Hepatic stellate cell (primary cell): ENCODE measurements around the gene PRKAG1.

Source experiments
- DNase-seq: peaks from one replicate; pipeline ENCODE4 v3.0.0; 2011; ENCODE audit warnings: low spot score

PRKAG1 gene

DNA sequence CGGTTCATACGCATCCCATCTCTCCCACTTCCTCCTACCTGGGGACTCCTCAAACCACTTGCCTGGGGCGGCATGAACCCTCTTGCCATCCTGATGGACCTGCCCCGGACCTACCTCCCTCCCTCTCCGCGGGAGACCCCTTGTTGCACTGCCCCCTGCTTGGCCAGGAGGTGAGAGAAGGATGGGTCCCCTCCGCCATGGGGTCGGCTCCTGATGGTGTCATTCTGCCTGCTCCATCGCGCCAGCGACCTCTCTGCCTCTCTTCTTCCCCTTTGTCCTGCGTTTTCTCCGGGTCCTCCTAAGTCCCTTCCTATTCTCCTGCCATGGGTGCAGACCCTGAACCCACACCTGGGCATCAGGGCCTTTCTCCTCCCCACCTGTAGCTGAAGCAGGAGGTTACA, 36.8 kb downstream of the PRKAG1 start:
- DNase-seq, result no peak

DNA sequence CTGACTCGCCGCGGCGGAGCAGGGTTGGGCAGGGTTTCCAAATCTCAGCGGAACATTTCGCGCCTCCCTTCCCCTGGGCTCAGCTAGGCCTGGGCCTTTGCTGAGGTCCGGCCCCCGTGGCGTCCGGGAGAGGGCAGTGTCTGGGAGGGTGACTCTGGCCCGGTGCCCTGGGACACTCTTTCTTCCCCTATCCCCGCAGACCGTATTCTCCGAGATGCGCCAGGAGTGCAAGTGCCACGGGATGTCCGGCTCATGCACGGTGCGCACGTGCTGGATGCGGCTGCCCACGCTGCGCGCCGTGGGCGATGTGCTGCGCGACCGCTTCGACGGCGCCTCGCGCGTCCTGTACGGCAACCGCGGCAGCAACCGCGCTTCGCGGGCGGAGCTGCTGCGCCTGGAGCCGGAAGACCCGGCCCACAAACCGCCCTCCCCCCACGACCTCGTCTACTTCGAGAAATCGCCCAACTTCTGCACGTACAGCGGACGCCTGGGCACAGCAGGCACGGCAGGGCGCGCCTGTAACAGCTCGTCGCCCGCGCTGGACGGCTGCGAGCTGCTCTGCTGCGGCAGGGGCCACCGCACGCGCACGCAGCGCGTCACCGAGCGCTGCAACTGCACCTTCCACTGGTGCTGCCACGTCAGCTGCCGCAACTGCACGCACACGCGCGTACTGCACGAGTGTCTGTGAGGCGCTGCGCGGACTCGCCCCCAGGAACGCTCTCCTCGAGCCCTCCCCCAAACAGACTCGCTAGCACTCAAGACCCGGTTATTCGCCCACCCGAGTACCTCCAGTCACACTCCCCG, 37.4 kb downstream of the PRKAG1 start:
- DNase-seq, result peak; percentile 63

DNA sequence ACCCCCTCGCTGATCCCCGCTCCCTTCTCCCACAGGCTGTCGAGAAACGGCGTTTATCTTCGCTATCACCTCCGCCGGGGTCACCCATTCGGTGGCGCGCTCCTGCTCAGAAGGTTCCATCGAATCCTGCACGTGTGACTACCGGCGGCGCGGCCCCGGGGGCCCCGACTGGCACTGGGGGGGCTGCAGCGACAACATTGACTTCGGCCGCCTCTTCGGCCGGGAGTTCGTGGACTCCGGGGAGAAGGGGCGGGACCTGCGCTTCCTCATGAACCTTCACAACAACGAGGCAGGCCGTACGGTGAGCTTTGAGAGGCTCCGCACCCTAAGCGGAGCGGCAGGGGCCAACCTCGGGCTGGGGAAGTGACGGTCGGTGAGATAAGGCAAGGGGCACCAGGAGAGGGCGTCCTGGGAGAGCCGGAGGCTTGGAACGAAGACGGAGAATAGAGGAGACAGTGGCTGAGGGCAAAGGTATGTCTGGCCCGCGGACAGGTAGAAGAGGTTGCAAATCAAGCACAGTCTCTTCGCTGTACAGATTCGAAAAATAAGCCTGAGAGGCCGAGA, 38.1 kb downstream of the PRKAG1 start:
- no peak for DNase-seq

DNA sequence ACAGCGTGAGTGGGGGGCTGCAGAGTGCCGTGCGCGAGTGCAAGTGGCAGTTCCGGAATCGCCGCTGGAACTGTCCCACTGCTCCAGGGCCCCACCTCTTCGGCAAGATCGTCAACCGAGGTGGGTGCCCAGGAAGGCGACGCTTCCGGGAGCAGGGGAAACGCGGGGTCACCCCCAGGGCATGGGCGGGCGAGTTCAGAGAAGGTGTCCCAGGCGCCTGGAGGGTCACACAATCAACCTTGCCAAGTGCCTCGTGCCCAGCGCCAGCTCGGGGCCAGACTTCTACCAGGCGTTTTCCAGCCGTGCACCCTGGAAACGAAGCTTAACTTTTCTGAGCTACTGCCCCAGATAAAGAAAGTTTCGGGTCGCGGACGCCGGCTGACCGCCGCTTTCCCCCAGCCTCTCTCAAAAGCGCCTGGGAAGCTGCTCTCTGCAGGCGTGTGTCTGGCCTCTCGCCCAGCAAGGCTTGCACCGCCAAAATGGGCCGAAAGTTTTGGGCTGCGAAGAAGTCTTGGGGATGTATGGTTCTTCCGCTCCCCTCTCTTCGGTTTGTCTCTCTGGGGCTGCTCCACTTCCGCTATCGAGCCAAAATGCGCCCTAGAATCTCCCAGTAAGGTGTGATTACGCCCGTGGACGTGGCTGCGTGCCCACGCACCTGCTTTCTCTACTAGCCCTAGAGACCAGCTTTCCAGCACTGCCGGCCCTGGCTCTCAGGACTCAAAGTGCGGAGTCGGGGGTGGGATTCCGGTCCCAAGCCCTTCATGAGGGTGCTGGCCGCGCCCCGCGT, 38.8 kb downstream of the PRKAG1 start:
- no peak for DNase-seq

DNA sequence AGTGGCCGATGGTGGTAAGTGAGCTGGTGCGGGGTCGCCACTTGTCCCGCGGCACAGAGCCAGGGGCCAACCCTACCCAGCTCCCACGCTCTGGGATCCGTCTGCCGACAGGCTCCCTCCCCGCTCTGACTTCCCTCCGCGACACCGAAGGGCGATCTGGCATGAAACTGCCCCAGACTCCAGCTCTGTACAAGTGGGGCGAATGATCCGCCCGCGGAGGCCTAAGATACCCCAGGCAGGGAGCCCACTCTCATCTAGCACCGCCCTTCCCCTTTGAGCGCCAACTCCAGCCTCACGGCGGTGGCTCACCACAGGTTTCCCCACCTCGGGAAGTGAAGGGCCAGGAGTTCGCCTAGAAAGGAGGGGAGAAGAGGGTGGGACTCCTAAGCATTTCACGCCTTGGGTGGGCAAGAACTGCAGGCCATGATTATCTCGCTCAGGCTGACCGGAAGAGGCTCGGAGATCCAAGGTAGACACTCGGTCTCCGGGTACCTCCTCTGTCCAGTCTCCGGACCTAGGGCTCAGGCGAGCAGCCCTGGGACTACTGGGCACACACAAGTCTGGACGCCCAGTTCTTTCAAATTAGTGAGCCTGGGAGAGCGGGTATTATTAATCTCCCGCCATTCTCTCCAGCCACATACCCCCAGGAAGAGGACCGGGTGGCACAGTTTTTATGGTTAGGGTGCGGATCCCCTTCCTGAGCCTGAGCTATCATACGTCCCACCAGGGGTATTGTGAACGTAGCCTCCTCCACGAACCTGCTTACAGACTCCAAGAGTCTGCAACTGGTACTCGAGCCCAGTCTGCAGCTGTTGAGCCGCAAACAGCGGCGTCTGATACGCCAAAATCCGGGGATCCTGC, 39.6 kb downstream of the PRKAG1 start:
- no peak for DNase-seq

DNA sequence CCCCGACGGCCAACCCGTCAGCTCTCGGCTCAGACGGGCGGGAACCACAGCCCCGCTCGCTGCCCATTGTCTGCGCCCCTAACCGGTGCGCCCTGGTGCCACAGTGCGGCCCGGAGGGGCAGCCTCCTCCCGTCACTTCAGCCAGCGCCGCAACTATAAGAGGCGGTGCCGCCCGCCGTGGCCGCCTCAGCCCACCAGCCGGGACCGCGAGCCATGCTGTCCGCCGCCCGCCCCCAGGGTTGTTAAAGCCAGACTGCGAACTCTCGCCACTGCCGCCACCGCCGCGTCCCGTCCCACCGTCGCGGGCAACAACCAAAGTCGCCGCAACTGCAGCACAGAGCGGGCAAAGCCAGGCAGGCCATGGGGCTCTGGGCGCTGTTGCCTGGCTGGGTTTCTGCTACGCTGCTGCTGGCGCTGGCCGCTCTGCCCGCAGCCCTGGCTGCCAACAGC, 40.3 kb downstream of the PRKAG1 start, which contains the start of gene WNT1:
Gene WNT1, plus strand, starts transcription at position 32 of the 450 bp plus-strand sequence. Its CDS starts 329 bp downstream, at position 361.
- DNase-seq, result no peak

DNA sequence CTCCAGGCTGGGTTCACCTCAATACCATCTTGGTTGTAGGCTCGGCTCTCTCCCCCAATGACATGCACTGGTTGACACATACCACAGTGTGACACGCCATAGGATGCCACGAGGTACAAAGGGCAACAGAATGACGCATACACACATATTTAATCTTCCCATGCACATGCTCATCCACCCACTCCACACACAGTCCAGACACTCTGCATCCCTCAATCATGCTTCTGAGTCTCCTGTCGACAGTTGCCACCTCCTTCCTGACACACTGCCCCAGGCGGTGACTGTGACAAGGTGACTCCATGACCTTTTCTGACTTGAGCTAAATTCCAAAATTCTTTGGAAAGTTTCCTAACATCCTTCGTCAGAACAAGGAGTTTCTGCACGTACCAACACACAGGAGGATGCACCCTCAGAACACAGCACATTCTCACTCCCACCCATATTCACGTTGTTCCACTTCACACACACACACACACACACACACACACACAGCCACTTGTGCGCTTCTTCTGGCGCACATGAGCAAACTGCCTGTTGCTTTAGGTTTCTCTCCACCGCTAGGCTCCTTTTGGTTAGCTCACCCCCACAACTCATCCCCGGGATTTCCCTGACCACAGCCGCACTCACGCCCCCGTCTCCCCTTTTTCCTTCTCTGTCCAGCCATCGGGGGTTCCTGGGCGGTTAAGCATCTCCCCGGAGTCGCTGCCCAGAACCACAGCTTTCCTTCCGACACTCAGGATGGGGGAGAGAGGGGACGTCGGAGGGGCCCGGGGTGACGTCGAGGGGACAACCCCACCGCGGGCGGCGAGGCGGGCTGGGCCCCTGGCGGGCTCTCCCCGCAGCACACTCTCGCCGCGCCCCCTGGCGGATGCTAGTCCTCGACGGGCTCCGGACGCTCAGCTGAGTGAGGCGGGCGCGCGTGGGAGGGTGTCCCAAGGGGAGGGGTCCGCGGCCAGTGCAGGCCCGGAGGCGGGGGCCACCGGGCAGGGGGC, 41.0 kb downstream of the PRKAG1 start:
- DNase-seq, result peak; percentile 75

DNA sequence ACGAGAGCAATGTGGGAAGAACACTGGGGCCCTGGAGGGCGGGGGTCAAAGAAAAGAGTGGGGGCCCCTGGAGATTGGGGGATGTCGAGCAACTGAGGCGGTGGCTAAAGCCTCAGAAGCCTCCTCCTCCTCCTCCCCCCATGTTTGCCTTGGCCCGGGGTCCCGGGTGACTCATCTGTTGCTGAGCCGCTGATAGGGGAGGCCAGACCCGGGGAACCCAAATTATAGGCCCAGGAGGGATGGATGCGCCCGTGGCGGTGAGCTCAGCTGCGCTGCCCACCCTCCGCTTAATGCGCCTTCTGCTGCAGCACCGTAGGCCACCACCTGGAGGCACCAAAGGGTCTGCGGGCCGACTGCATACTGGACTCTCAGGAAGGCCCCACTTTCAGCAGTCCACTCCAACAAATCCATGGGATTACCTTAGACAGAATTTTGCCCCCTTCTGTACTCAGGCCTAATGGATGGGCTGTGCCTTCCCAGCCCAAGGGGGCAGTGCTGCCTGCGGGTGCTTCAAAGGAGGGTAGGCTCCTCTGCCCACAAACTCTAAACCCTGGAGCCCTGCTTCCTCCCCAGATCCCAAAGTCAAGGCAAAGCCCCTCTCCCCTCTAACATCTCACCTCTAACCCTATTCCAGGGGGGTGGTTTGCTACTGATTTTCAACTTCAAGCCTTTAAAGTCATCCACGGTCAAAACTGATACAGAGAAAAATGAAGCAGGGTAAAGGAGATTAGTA, 44.5 kb downstream of the PRKAG1 start:
- peak; percentile 74 for DNase-seq

DNA sequence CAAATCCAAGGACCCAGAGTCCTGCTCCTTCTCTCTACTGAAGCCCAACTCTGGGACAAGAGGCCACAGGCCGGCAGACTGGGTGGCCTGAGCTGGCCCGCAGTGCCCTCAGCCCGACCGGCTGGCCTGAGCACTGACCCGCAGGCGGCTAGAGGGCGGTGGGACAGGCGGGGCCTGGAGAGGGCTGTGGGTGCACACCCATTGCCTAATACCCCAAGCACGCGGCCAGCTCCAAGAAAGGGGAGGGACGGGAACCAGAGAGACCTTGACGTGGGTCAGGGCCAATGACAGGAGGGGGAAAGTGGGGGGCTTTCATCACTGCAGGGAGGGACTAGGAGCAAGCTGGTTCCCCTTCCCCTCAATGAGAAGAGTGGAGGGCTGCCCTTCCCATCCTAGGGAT, 45.0 kb downstream of the PRKAG1 start:
- peak; percentile 44 for DNase-seq

DNA sequence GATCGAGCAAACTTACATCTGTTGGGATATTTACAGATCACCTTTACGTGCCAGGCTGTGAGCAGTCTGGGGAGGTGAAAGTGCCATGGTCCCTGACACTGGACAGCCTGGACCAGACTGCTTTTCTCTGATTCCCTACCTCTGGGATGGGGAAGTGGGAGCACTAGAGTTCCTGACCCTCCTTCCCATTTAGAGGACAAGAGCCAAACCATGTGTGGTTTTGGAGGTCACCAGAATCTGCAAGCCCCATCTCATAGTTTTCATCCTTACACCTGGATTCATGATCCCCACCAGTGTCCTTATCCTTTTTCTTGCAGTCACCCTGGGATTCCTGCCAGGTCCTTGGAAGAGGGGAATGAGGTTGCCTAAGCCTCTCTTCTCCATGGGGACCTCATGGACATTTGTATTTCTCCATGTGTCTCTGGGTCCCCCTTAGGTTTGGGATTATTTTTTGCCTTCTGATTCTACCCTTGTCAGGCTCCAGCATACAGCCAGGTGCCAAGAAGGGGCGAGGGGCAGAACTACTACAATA, 45.6 kb downstream of the PRKAG1 start:
- DNase-seq, result peak; percentile 19

DNA sequence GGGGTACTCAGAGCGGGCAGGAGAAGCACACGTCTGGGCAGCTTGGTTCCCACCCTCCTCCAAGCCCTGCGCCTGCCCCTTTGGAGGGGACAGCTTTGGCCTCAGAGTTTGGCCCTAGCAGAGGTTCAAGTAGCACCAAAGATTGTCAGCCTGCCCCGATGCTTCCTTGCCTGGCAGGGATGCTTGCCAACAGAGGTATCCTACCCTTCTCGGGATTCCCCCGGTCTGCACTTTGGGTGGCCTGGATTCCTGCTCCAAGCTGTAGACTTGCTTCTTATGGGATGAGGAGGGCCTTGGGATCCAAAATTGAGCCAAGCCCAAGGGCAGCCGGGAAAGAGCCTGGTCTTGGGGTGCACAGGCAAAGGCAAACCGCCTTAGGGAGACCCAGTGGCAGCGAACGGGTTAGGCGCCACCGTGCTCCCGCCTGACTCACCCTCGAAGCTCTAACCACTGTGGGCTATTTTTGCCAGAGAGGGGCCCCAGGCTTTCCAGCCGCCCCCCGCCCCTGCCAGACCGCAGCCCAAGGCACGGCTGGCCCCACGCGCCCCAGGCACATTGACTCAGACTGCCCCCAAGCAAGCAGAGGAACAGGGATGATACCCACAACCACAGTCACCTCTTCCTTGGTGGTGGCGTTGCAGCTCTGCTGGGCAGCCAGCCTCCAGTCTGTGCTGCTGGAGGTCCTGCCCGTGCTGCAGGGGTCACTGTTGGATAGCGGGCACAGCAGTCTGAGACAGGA, 46.2 kb downstream of the PRKAG1 start:
- DNase-seq, result no peak

DNA sequence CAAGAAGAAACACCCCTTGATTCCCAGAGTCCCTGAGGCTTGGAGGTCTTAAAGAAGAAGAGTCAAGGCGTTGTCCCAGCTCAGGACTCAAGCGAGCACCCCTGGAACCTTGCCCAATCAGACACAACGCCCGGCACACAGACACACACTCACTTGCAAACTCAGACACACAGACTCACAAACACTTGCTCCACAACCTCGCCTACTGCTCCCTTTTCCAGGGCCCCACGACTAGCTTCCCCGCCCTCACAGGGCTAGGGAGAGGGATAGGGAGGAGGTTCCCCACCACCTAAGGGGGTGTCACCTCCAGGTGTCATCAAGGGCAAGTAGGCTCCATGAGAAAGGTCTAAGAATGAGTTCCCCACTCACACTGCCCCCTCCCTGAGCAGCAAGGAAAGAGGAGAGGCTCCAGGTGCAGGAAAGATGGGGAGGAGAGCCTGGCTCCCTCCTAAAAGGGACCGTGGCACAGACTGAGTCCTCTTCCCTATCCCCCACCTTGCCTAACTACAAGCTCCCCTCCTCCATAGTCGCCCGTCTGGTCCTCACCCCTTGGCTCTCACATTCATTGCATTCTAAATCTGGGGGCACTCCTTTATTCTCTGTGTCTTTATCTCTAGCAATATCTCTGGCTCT, 47.8 kb downstream of the PRKAG1 start:
- no peak for DNase-seq

DNA sequence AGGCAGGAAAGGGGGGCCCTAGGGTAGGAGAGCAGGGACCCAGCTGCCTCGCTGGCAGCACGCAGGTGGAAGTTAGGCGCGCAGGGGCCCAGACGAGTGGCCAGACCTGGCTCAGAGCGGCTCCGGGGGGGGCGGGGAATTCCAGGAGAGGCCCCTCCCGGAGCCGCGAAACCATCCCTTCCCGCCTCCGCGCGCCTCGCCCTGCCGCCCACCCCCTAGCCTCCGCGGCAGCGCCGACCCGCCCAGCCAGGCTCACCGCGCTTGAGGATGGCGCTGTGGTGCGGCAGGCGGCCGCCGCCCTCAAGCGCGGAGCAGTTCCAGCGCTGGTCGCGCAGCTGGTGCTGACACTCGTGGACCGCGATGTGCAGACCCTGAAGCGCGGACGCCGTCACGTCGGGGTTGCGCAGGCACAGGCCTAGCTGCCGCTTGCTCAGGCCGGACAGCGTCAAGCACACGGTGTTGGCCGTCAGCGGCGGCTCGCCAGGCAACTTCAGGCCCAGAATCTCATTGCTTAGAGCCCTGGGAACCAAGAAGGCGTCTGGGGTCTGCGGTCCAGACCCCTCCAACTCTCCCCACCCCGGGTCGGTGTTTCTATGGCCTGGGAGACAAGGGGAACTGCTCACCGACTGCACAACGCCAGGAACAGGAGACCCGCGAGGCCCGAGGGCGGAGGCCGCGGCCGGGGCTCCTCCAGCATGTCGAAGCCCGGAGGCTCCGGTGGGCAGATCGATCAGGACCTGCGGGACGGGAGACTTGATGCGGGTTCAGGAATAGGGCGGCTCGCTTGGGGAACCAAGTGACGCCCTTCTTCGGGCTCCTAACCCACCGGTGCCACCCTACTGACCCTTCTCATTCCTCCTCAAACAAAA, 48.5 kb downstream of the PRKAG1 start:
- no peak for DNase-seq

DNA sequence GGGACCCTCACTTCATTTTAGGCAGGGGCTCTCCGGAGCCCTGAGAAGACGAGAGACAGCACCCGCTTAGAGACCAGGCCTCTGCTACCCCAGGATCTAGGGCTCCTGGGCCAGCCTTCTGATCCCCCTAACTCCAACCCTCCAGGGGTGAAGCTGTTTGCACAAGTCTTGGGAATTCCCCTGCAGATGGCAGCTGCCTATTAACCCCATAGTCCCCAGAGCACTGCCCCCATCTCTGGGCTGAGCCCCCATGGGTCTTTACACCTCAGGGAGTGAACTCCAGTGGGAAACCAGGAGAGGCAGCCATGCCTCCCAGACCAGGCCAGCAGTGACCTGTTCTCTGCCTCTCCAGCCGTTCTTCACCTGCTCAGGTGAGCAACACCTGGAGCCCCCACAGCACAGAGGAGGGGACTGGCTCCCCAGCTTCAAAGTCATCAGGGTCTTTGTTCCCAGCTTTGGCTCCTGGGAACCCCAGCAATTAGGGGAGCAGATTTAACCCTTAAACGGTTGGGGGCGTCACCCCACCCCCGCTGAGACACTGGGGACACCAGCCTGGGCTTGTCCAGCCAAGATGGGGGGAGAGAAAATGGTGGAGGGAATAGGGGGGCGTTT, 49.3 kb downstream of the PRKAG1 start:
- DNase-seq, result no peak

DNA sequence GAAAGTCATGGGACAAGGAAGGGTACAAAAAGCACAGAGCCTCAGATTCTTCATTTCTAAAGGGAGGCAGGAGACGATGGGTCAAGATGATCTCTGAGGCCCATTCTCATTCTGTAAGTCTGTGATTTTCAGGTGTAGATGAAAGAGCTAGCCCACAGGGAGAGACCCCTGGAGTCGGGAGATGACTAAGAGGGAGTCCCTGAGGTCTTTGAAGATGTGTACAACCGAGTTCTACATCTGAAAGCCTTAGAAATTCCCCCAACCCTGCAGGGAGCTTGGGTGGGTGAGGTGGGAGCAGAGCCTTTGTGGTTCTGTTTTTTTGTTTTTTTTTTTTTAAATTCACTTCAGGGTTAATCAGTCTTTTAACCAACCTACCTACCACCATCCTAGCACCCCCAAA, 50.1 kb downstream of the PRKAG1 start:
- no peak for DNase-seq

DNA sequence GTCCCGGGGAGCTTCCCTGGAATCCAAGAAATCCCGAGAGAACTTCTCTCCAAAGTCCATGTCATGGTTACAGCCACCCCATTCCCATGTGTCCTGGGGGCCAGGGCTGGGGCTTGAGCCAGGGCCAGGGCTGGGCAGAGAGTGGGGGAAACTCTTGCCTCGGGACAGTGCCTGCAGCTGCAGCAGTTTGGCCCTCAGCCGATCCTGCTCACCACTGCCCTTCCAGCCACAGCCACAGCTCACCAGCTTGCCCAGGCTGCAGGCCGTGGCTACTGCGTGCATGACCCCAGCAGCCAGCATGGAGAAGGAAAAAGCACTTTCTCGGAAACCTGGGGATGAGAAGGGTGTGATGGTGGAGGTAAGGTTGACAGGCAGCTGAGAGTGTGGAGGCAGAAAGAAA, 50.6 kb downstream of the PRKAG1 start:
- DNase-seq, result no peak
